Suprapubic skin (tissue), 3 donors: ENCODE measurements around the gene C19orf33.

Experiments used
- POLR2AphosphoS5 ChIP-seq, 3 donors: sonication (generic); formaldehyde crosslinking; IDR thresholded peaks; one replicate each; pipeline ENCODE4 v1.6.1; 2017; ENCODE audit warnings: antibody characterized with exemption in 3 of 3
- TF ChIP-seq, protein P1 (sequence below), 2 donors: fragments of 200-600 bp in 1 of 2; fragments of 450-650 bp in 1 of 2; sonication (generic) in 1 of 2; IDR thresholded peaks; one replicate each; pipeline ENCODE4 v1.5.1; 2016 to 2019; ENCODE audit warnings: antibody characterized with exemption in 2 of 2, mild to moderate bottlenecking in 1 of 2, moderate library complexity in 1 of 2

GRCh38 chr19:38308006-38308766 lies 4.1 kb downstream of the C19orf33 start:
- TF ChIP-seq, protein P1, sequence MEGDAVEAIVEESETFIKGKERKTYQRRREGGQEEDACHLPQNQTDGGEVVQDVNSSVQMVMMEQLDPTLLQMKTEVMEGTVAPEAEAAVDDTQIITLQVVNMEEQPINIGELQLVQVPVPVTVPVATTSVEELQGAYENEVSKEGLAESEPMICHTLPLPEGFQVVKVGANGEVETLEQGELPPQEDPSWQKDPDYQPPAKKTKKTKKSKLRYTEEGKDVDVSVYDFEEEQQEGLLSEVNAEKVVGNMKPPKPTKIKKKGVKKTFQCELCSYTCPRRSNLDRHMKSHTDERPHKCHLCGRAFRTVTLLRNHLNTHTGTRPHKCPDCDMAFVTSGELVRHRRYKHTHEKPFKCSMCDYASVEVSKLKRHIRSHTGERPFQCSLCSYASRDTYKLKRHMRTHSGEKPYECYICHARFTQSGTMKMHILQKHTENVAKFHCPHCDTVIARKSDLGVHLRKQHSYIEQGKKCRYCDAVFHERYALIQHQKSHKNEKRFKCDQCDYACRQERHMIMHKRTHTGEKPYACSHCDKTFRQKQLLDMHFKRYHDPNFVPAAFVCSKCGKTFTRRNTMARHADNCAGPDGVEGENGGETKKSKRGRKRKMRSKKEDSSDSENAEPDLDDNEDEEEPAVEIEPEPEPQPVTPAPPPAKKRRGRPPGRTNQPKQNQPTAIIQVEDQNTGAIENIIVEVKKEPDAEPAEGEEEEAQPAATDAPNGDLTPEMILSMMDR (IDR thresholded peaks at IDR 0.05) = no peak
- TF ChIP-seq POLR2AphosphoS5 (IDR thresholded peaks at IDR 0.05) = no peak
